Smooth muscle cell (in vitro differentiated cells): ENCODE measurements around the gene MAP3K8. TPM values are rescaled to one million over a fixed set of nuclear protein-coding genes. Genes with fewer than 3 reads are reported as not detected.

Source experiments
- DNase-seq: peaks from one replicate; lab custom pipeline; 2025; ENCODE audit not compliant: unreplicated experiment; lab: John Stamatoyannopoulos, UW
- H2AFZ ChIP-seq: fragments of 200-600 bp; sonication (generic); 2 replicates; pipeline ENCODE4 v1.6.0; 2016; ENCODE audit warnings: antibody characterized with exemption, low read depth, mild to moderate bottlenecking
- H3F3A ChIP-seq: fragments of 200-600 bp; sonication (generic); 2 replicates; pipeline ENCODE4 v1.6.0; 2017; ENCODE audit warnings: antibody characterized with exemption, low read depth
- H3K27ac ChIP-seq: fragments of 200-600 bp; sonication (generic); 2 replicates; pipeline ENCODE4 v1.5.1; 2016; ENCODE audit warnings: low read depth, mild to moderate bottlenecking
- H3K27me3 ChIP-seq: fragments of 200-600 bp; sonication (generic); 2 replicates; pipeline ENCODE4 v1.6.1; 2016; ENCODE audit warnings: low read depth, mild to moderate bottlenecking
- H3K36me3 ChIP-seq: fragments of 200-600 bp; sonication (generic); 2 replicates; pipeline ENCODE4 v1.5.1; 2016; ENCODE audit warnings: low read depth
- H3K4me1 ChIP-seq: fragments of 200-600 bp; sonication (generic); 2 replicates; pipeline ENCODE4 v1.5.1; 2016; ENCODE audit warnings: low read depth
- H3K4me2 ChIP-seq: fragments of 200-600 bp; sonication (generic); 2 replicates; pipeline ENCODE4 v1.6.0; 2016; ENCODE audit warnings: mild to moderate bottlenecking
- H3K4me3 ChIP-seq: fragments of 200-600 bp; sonication (generic); 2 replicates; pipeline ENCODE4 v1.5.1; 2016; ENCODE audit warnings: mild to moderate bottlenecking
- H3K79me2 ChIP-seq: fragments of 200-600 bp; sonication (generic); 2 replicates; pipeline ENCODE4 v1.6.0; 2016; ENCODE audit warnings: low read depth, mild to moderate bottlenecking
- H3K9ac ChIP-seq: fragments of 200-600 bp; sonication (generic); 2 replicates; pipeline ENCODE4 v1.6.0; 2016; ENCODE audit warnings: low read depth
- H3K9me3 ChIP-seq: fragments of 200-600 bp; sonication (generic); replicated peaks from 2 replicates; pipeline ENCODE4 v1.5.1; 2016; ENCODE audit warnings: low read depth
- H4K20me1 ChIP-seq: fragments of 200-600 bp; sonication (generic); 2 replicates; pipeline ENCODE4 v1.6.0; 2016; ENCODE audit warnings: low read depth
- CTCF ChIP-seq: fragments of 200-600 bp; sonication (generic); IDR thresholded peaks from 2 replicates; pipeline ENCODE4 v1.5.1; 2017; ENCODE audit warnings: borderline replicate concordance, mild to moderate bottlenecking, antibody characterized with exemption; ENCODE audit not compliant: insufficient read depth, poor library complexity, severe bottlenecking
- WGBS: methylation state at CpG from one replicate; pipeline ENCODE4 v1.1.7; 2016; ENCODE audit warnings: low lambda C conversion rate; 5-methylcytosine and 5-hydroxymethylcytosine counted together
- polyA plus RNA-seq: library from polyadenylated mRNA; unstranded; fragments of >200 nt; fragmentation: Nextera tagmentation; extraction: Ambion mirVana; gene quantifications from 2 replicates; pipeline ENCODE4 v1.2.1, GENCODE V29; 2016
- total RNA-seq: library from RNA; depleted of rRNA; stranded (reverse); fragments of >200 nt; gene quantifications from 2 replicates; pipeline ENCODE4 v1.2.3, GENCODE V29; 2014

The MAP3K8 gene
- total and polyA plus RNA-seq, 2 experiments from 2014 or later = 10.4 to 18.5 TPM

- DNase-seq = no peak
- Histone ChIP-seq H3K9me3 (no peaks in the 10 kb centered on the region), H3K4me1 (no peaks in the 10 kb centered on the region), H3K27ac (no peak overlapping the region), H3K9ac (no peak overlapping the region), H3K79me2 (no peaks in the 10 kb centered on the region), H3K36me3 (no peaks in the 10 kb centered on the region), H4K20me1 (no peaks in the 10 kb centered on the region), H3F3A (no peaks in the 10 kb centered on the region), H3K27me3 (no peaks in the 10 kb centered on the region), H2AFZ (no peak overlapping the region), H3K4me3 (no peak overlapping the region), H3K4me2 (no peak overlapping the region)
- TF ChIP-seq CTCF = no peak
- 99% methylated on average over 4 of the region's 4 CpGs for WGBS
Measured at GRCh38 chr10:30491916-30492515, 58.0 kb downstream of the MAP3K8 start.

- Histone ChIP-seq H3K79me2 (no peaks in the 10 kb centered on the region), H3K27ac (peak overlapping the region; percentile 93), H3K36me3 (no peaks in the 10 kb centered on the region), H3K4me2 (peak overlapping the region; percentile 15), H3K9me3 (no peaks in the 10 kb centered on the region), H3K4me3 (no peak overlapping the region), H3K27me3 (no peaks in the 10 kb centered on the region), H4K20me1 (no peaks in the 10 kb centered on the region), H3K4me1 (no peaks in the 10 kb centered on the region), H3K9ac (peak overlapping the region; percentile 62), H2AFZ (no peak overlapping the region), H3F3A (no peaks in the 10 kb centered on the region)
- 49% methylated on average over 11 of the region's 11 CpGs for WGBS
- DNase-seq = no peak
- TF ChIP-seq CTCF = peak; percentile 21
Measured at GRCh38 chr10:30493609-30494530, 59.9 kb downstream of the MAP3K8 start.

- no peaks in the 10 kb centered on the region for H3K9me3 ChIP-seq
- H3K36me3 ChIP-seq = no peaks in the 10 kb centered on the region
- TF ChIP-seq CTCF = no peak
- no peaks in the 10 kb centered on the region for H3F3A ChIP-seq
- no peak overlapping the region for H2AFZ ChIP-seq
- H3K9ac ChIP-seq = peak overlapping the region; percentile 62
- no peak overlapping the region for H3K4me3 ChIP-seq
- no peaks in the 10 kb centered on the region for H3K79me2 ChIP-seq
- H4K20me1 ChIP-seq = no peaks in the 10 kb centered on the region
- no peaks in the 10 kb centered on the region for H3K27me3 ChIP-seq
- peak overlapping the region; percentile 93 for H3K27ac ChIP-seq
- no peak overlapping the region for H3K4me2 ChIP-seq
- H3K4me1 ChIP-seq = no peaks in the 10 kb centered on the region
- no peak for DNase-seq
- WGBS = 90% methylated on average over 4 of the region's 4 CpGs
Measured at GRCh38 chr10:30494558-30494957, 60.6 kb downstream of the MAP3K8 start.
